NK-92 treated with Interleukin-12 subunit alpha and Interleukin-12 subunit beta, amount 100 ng/mL, for 24 hours (cell line): Measurements from ENCODE around the gene CDK5RAP2.

Source experiments
- DNase-seq: peaks from one replicate; lab custom pipeline; 2025; lab: John Stamatoyannopoulos, UW

CDK5RAP2 gene

DNA sequence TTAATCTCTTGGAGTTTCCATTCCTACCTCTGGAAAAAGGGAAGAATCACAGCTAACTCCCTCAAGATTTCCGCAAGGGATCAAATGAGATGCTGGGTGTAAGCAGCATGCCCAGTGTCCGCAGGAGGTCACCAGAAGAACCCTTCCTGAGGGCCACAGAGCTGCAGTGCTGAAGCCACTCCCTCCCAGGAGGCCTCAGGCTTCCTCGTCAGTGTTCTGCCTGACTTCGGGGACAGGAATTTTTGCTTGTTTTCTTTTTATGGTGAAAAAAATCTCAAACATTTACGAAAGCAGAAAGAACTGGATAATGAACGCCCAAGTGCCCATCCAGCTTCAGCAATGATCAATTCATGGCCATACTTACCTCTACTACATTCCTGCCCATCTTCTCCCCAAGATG is 183.0 kb downstream of the CDK5RAP2 start:
- no peak for DNase-seq

DNA sequence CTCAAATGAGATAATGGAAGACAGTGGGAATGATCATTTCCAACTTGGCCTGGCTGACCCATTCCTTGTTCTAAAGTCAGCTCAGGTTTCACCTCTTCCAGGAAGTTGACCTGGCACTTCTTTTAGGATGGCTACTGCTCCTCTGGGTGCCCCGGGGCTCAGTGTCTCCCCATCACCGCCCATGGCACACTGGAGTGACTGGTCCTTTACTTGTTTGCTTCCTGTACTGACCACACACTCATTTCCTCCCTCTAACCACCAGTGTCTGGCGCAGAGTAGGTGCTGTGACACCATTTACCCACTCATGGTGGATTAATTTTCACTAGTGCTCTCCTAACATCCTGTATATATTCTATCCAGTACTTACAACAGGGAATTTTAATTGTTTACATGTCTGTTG is 183.5 kb downstream of the CDK5RAP2 start:
- no peak for DNase-seq

DNA sequence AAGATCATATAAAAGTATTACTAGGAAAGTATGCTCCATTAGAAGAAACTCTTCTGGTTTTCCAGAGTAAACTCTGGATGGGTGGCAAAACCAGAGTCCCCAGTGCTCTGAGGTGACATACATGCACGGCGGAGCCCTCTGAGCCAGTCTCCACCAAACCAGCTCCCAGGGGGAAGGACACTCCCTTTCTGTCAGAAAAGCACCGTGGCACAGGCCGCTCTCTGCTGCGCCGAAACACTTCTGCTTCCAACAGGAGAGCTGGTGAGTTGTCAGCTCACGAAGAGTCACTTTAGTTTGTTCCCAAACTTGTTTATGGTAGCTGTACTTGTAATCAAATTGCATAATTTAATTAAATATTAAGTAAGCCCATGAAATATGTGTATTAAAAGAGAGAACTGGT is 184.6 kb downstream of the CDK5RAP2 start:
- no peak for DNase-seq

DNA sequence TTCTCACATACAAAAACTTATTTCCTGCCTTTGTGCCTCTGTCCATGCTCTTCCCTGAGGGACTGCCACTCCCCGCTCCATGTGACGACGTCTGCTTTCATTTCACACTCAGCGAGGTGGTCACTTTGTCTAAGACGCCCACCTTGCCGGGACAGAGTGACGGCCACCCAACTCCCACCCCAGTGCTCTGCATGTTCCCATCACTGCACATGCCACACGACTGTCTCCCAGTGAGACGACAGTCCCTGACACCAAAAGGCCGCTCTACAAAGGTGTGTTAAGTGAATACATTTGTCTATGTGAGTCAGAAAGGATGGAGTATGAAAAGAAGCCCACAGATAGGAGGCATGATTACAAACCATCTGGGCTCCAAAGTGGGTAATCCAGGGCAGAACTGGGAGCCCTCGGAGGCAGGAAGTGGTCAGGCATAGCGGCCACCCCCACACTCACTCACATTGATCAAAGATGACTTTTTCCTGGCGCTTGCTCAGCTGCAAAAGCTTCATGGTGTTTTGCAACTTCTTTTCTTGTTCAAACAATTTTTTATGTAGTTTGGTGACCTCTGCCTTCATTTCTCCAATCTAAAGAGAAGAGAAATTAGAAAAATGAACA is 185.8 kb downstream of the CDK5RAP2 start:
- no peak for DNase-seq

DNA sequence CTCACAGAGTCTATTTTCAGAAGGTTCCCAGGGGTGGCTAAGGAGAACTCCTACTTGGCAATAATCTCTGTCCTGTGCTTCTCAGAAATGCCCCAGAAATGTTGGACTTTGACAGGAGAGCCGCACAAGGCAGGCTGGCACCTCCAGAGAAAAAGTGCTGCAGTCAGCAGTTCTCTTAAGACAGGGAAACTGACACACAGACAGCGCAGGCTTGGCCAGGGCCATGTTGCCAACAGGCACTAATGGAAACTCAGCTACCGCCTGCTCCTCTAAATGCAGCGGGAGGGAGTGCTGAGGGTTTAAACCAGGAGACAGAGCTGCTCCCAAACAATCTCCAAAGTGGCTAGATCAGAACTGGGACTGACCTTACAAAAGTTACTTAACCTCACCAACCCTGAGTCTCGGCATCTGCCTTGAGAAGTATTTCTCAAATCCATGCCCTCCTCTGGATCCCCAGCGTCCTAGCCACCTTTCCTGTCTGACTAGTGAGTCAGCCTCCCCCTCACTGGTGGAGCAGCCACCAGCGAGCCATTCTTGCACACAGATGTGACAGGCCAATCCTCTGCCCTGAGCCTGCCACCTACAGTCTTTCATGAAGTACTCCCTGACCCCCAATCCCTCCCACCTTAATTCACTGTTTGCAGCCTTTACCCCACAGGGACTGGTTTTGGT is 186.4 kb downstream of the CDK5RAP2 start:
- DNase-seq: no peak

DNA sequence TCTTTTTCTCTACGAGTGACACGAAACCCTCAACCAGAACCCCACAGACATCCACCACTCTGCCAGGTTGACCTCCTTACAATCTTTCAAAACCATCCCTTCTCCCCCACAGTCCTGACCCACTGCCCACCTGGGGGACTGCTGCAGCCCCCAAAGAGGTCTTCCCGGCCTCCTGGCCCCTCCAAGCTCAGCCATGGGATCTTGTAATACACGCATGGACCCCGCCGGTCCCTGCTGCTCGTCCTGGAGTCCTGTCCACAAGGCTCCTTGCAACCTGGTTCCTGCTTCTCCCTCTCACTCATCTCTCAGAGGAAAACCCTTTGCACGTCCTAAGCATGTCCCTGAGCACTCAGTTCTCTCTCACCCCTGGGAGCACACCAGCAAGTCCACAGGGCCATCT is 187.3 kb downstream of the CDK5RAP2 start:
- no peak for DNase-seq

DNA sequence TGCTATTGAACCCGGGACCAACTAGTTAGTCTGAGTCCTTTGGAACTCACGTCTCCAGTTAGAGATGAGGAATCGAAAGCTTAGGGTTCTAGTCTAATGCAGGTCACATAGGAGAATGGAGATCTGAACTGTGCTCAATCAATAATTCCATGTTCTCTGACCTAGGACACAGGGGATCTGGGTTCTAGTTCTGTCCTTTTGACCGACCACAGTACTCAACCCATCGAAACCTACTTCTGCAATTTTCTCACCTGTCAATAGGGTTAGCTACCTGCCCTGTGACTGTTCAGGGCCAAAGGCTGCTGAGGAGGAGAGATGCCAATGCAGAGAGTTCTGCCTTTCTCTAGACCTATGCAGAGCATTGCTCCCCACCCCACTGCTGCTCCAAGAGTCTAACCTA is 187.7 kb downstream of the CDK5RAP2 start:
- DNase-seq: no peak

DNA sequence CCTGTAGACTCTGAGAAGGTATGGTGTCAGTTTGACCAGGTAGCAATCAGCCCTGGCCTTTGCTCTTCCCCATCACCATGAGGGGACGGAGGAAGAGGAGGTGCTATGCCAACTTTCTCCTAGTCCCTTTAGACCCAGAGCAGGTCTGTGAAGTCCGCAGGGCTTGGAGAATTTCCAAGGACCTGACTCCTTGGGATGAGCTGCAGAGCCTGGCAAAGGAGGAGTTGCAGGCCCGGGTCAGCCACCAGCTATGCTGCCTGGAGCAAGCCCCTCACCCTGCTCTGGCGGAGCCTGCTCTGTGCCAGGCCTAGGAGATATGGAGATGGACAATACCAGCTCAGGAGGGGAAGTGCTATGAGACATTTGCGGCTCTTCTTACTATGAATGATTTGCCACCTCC is 188.3 kb downstream of the CDK5RAP2 start:
- DNase-seq: no peak

DNA sequence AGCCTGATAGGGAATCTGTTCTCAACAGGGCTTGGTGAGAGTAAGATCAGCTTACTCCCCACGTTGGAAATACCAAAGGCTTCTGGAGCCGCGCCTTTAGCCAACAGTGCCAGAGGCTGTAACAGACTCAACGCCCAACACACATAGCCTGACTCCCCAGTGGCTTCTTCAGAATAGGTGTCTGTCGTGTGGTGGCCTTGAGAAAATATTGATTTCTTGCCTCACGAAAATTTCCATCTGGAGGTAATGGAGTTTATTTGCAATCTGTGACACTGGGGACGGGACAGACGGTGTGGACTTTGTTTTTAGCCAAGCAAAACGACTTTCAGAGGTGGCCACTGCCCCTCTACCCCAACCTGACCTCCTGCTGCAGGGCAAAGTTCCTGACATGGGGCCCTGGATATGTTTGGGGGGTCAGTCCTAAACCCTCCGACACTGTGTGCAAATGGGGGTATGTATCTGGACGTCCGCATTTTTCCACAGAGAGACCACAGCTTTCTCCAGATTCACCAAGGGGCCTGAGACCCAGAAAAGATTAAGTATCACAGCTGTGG is 189.3 kb downstream of the CDK5RAP2 start:
- DNase-seq: no peak

DNA sequence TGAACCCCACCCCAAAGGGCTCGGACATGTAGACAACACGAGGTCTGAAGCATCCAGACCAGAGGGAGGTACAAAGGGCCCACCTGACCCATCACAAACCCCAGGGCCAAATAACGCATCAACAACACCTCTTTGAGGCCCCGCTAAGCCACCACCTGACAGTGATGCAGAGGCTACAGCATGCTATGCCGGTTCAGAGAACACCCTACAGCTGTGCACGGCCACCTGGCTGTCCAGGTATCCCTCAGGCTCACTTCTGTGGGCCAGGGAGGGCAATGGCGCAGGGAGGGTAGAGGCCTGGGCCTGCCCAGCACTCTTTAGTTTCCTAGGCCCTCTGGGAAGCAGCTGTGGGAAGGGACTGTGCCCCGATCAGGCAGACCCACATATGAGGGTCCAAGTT is 190.1 kb downstream of the CDK5RAP2 start:
- no peak for DNase-seq

DNA sequence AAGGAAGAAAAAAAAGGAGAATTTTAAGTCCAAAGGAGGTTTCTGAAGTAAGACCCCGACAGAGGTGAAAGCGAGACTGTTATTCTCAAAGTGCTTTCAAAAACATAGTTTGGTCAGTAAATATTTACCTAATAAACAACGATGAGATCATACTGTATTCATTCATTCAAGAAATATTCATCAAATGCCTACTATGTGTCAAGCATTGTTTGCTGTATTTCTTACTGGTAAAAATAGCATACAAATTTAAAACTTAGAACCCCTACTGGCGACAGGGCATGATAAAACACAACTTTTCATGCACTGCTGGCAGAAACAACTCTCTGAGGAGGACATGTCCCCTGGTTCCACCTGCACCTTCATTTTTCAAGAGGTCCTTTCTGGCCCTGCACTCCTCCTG is 190.7 kb downstream of the CDK5RAP2 start:
- no peak for DNase-seq

DNA sequence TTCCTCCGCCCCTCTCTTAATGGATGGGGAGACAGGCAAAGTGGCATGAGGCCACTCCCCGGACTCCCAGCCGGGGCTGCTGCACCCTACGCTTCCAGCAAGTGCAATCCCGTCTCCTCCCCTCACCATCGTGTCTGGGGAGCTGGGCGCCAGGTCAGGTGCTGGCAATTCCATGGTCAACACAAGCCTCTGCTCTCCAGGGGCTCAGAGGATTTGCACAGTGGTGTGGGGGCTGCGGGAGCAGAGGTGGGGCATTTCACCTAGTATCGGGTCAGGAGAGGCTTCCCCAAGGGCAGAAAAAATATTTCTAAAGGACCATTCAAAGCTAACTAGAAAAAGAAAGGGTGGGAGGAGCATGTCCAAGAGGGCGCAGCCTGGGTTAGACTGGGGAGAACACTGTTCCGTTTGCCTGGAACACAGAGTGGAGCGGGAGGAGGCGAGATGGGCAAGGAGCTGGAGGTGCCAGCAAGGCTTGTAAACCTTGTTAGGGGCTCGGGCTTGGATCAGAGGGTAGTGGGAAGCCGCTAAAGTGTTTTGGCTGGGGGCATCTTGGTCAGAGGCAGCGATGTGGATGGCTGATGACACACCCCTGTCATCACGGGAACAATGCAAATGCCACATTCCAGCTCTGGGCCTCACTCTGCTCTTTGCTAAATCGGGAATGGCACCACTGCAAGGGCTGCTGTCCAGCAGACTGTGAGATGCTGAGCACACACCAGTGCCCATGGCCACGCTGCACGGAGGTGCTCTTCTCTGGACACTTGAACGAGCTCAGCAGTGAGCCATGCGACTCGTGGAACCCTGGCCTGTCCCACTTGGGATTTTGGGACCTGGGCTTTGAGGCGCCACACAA is 191.7 kb downstream of the CDK5RAP2 start:
- no peak for DNase-seq

DNA sequence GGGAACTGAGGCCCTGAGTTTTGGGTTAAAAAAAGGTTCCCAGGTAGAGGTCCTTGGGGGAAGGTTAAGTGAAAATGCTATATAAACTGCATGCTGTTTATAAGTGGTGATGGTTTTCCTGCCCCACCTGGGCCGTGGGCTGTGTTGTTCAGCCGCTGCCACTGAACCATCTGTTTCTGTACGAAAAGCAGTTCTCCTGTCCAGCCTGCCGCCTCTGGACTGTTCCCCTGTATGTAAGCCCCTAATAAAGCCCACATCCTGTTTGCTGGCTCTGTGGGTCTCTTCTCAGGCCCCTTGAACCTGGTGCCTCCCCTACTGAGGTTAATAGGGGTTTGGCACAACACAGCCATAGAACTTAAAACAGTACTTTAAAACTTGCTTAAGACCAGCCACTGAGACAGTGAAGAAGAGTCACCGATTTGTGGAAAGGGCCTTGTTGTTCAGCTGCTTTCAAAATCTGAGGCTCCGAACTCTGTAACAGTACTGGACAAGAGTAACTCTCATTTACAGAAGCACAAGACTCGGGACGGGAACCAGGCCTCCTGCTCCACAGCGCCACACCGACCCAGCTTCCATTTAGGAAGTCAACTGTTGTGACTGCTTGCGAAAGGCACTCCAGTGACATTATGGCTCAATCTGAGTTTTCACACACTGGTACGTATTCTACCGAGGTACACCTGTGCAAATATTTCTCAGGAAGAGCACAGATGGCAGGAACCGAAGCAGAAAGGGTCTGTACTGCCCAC is 192.5 kb downstream of the CDK5RAP2 start:
- no peak for DNase-seq

DNA sequence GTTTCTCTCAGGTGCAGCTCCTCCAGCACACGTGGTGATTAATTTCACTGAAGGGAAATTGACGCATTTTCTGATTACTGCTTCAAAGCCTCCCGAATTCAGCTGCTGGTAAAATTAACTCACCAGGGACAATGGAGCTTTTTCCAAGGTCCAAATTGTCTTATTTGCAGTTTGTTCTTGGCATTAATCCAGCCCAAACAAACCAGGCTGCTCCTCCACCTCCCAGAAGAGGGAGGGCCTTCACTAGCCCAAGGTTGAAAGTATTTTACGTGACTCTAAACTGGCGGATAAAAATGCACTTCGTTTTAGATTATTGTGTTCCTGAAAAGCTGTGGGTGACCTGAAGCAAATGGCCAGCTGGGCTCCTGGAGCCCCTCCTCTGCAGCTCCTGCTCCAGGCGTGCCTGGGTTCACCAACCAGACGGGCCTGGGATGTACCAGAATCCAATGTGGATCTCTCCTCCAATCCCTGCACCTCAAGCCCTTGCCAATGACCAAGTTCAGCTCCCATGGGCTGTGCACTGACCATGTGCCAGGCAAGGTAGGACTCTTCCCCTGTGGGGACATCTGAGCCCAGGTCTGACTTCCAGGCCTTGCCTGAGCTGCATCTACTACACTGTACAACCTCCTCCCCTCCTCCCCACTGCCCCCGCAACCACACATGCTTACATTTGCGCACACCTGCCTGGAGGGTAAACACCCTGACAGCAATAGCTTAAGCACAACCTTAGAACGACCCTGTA is 193.4 kb downstream of the CDK5RAP2 start:
- no peak for DNase-seq

DNA sequence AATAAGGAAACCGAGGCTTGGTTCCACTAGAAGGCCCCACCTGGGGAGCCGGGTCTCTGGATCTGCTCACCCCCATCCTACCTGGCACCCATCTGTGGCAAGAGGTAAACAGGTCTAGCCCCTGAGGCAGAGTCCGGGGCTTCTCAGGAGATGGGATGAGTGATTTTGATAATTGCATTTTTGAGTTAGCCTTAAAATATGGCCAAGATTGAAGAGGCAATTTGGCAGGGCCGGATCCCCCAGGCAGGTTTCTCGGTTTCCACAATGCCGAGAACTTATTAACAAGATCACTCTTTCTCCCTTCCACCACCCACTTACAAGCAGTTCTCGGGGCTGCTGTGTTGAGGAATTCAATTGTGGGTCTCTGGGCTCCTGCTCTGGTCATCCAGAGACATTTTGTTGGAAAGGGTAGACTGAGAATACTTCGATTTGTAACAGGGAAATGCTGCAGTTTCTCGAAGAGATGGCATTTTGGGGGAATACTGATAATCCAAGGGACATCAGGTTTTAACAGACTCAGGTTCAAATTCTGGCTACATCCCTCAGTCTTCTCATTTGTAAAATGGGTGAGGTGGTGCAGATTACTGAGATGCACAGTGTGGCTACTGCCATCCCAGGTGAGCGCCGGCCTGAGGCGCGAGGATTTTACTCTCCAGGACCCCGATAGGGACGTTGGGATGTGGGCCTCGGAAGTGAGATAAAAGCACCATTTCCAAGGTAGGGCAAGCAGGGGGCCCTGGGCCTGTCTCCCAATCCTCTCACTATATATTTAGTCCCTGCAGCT is 194.2 kb downstream of the CDK5RAP2 start:
- DNase-seq: no peak

DNA sequence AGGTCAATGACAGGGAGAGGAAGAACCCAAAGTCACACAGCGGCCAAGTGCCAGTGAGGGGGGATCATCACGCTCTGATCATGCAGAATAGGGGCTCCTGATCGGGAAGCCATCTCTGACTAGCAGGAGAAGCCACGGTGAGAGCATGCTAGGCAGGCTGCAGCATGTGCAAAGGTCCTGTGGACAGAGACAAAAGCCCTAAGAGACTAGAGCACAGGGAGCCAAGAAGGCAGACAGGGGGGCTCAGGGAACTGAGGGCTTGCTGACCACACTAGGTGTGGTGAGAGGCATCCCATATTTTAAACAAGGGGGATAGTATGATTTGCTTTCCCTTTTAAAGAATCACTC is 195.1 kb downstream of the CDK5RAP2 start:
- DNase-seq: no peak

DNA sequence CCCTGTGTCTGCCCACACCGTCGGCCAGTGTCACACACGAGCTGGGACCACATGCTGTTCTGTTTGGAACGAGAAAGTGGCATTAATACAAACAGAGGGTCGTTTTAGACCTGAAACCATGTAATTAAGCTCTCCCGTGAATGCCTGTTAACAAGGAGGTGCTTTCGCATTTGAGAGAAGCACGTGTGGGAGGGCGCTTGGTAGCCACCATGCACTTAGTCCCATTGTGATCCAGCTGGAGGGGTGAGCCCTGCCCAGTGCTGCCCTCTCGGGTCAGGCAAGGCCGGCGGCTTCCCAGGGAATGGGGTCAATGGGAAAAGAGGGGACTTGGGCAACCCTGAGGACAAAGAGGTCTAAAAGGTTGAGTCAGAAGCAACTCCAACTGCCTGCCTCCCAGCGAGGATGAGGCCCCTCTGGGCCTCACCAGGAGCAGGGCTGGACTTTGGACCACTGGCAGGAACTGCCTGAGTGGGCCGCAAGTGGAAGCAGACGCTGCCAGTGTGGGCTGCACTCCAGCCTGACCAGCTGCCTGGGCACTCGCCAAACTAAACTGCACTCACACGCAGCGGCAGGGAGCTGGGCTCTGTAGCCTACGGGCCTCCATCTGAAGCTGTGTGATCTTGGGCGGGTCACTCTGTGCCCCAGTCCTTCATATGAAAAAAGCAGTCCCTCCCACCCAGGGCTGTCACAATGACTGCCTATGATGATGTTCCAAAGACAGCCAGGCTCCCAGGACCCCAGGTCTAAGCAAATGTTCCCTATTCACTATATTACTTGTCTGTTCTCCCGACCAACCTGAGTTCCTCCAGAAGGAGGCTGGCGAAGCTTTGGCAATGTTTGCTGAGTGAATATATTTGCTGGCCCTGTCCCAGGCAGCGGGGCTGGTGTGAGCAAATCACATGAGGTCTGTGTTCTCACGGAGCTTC is 195.7 kb downstream of the CDK5RAP2 start:
- no peak for DNase-seq

DNA sequence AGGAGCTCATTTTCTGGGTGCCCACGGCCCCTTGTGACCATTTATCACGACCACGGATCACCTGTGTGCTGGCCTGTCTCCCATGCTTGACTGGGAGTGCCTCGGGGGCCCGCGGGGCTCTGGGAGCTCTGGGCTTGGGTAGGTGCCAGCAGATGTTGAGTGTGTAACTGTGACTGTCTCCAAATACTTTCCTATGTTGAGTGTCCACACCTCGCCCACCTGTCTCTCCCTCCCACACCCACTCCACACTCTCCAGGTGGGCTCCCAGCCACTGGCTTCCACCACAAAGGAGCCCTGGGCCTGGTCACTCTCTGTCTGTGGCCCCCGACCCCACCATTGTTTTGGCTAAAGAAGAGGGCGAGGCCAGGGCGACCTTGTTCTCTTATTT is 196.4 kb downstream of the CDK5RAP2 start:
- no peak for DNase-seq

DNA sequence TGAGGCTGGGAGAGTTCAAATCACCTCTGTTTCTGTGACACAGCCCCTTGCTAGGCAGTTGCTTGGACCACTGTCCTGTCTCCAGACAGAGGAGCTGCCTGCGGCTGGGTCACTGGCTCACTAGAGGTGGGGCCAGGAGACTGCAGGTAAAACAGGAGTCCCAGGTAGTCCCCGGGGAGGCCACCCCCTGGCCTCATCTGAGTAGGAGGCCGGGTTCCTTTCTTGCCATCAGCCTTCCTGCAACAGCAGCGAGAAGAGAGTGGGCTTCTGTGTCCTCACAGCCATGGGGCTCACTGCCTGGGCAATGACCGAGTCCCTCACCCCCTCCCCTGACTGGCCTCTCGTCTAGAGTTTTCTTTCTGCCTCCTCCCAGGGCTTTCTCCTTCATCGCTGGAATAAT is 197.5 kb downstream of the CDK5RAP2 start:
- DNase-seq: no peak

DNA sequence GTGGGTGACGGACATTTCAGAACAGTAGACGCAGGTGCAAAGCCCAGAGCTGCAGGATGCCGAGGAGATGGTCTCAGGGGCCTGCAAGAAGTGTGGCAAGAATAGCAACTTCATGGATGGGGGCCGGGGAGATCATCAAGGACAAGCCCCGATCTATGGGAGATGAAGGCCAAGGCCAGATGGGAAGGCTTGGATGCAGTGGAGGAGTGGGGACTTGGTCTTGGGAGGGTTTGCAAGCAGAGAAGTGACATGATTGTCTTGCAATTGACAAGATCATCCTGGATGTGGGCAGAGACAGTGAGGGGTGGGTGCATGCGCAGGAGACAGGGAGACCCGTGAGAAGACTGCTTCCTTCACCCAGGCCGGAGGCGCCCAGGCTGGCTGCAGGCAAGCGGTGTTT is 198.1 kb downstream of the CDK5RAP2 start:
- no peak for DNase-seq
